ENCODE results near the gene KLHL9. TPM values are rescaled to one million over a fixed set of nuclear protein-coding genes. Genes with fewer than 3 reads are reported as not detected.

KLHL9 gene
- total RNA-seq, 1 experiment from 2014 or later: 18.2 TPM

- Histone ChIP-seq H4K91ac (ENCODE audit: insufficient read length, low read depth, low read length) (no peak overlapping the region), H2AK5ac (ENCODE audit: insufficient read length, low read length) (no peak overlapping the region), H2AFZ (ENCODE audit: low read length) (no peak overlapping the region), H3K4me2 (ENCODE audit: insufficient read depth, insufficient read length, low read length) (no peak overlapping the region), H2BK15ac (ENCODE audit: low read depth, low read length) (no peak overlapping the region), H3K4ac (ENCODE audit: low read depth, low read length) (no peak overlapping the region), H3K14ac (ENCODE audit: insufficient read depth, low read length) (no peak overlapping the region), H2BK5ac (ENCODE audit: insufficient read length, low read length) (no peak overlapping the region), H3K79me2 (ENCODE audit: insufficient read depth, low read length) (no peaks in the 10 kb centered on the region), H3K4me1 (ENCODE audit: insufficient read depth, low read length) (no peaks in the 10 kb centered on the region), H4K20me1 (ENCODE audit: control insufficient read depth, insufficient read depth, insufficient read length) (no peaks in the 10 kb centered on the region), H3T11ph (ENCODE audit: low read length) (no peak overlapping the region), H2BK20ac (ENCODE audit: low read depth, low read length, poor library complexity, severe bottlenecking) (no peak overlapping the region), H3K56ac (ENCODE audit: insufficient read length, low read depth, low read length) (no peak overlapping the region), H3K23ac (ENCODE audit: insufficient read length, low read depth, low read length) (no peak overlapping the region), H3K79me1 (ENCODE audit: insufficient read depth, low read depth, low read length, poor library complexity, severe bottlenecking) (no peaks in the 10 kb centered on the region), H3K27ac (ENCODE audit: insufficient read length, low read depth, low read length) (no peak overlapping the region), H3K9me3 (ENCODE audit: control insufficient read depth, low read depth, low read length) (no peaks in the 10 kb centered on the region), H2BK120ac (ENCODE audit: low read depth, low read length, poor library complexity, severe bottlenecking) (no peak overlapping the region), H3K23me2 (ENCODE audit: insufficient read length, low read depth, low read length, poor library complexity, severe bottlenecking) (no peaks in the 10 kb centered on the region), H4K5ac (ENCODE audit: insufficient read length, low read depth, low read length) (no peak overlapping the region), H4K8ac (replicated peaks; ENCODE audit: insufficient read length, low read depth, low read length) (no peak overlapping the region), H3K9ac (ENCODE audit: extremely low read depth, insufficient read length, low read length) (no peak overlapping the region), H2BK12ac (ENCODE audit: insufficient read length, low read depth, low read length) (no peak overlapping the region), H3K27me3 (ENCODE audit: insufficient read depth, low read length) (no peaks in the 10 kb centered on the region), H3K18ac (ENCODE audit: insufficient read length, low read depth, low read length) (no peak overlapping the region)
- Mint-ChIP-seq H3K36me3 (ENCODE audit: insufficient read depth in 1 of 3, low read depth in 3 of 3) (no peaks in the 10 kb centered on the region), H3K4me3 (no peak overlapping the region), H3K27me3 (ENCODE audit: low read depth) (peaks cover 15% of the 10 kb centered on the region), H3K9me3 (no peaks in the 10 kb centered on the region; a peak in 1 of 5 replicates), H3K27ac (no peak overlapping the region), H3K4me1 (peaks cover 3 to 4% of the 10 kb centered on the region in 2 experiments)
- TF ChIP-seq CTCF (conservative IDR thresholded peaks at IDR 0.05): no peak
- DNase-seq: no peak
- no CpG with 5 or more reads among the region's 3 CpGs for WGBS (ENCODE audit: extremely low coverage, insufficient read length, low lambda C conversion rate)
Observed at GRCh38 chr9:21316860-21317259, 18.3 kb downstream of the KLHL9 start.
